Measurements from ENCODE around the gene TMEM176A.

The TMEM176A gene

DNA sequence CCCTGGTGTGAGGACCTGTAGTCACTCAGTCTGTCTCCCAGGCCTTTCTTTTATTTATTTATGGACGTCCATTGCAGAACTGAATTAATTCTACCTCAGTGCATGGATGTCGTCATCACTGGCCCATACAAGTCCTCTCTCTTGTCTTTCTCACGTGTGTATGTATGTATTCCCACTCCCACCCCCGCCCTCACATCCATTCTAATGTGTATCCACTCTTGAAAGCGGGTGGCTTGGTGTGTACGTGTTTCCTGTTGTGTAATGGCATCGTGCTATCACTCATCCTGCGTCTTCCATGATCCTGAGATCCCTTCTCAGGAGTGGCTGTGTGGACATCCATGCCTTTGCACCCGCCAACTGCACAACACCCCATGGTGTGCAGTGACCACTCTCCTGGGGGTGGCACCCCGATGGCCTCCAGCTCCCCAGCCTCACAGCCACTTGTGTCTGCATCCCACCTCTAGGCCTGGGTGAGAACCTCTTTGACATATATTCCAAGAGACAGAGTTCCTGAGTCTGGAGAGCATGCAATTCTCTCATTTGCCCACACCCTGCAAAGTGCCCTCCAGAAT lies 48.7 kb downstream of the TMEM176A start:
- no peak for DNase-seq (ENCODE audit: low read depth)

DNA sequence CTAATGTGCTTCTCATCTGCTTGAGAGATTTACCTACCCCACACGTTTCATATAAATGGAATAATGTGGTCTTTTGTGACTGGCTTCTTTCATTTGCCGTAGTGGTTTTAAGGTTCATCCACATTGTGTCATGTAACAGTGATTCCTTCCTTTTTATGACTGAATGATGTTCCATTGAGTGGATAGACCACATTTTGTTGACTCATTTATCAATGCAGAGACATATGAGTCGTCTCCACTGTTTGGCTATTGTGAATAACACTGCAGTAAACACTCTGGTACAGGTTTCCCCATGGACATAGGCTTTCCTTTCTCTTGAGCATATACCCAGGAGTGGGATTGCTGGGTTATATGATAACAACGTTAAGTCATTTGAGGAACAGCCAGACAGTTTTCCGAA lies 49.7 kb downstream of the TMEM176A start:
- no peak for DNase-seq (ENCODE audit: low read depth)

DNA sequence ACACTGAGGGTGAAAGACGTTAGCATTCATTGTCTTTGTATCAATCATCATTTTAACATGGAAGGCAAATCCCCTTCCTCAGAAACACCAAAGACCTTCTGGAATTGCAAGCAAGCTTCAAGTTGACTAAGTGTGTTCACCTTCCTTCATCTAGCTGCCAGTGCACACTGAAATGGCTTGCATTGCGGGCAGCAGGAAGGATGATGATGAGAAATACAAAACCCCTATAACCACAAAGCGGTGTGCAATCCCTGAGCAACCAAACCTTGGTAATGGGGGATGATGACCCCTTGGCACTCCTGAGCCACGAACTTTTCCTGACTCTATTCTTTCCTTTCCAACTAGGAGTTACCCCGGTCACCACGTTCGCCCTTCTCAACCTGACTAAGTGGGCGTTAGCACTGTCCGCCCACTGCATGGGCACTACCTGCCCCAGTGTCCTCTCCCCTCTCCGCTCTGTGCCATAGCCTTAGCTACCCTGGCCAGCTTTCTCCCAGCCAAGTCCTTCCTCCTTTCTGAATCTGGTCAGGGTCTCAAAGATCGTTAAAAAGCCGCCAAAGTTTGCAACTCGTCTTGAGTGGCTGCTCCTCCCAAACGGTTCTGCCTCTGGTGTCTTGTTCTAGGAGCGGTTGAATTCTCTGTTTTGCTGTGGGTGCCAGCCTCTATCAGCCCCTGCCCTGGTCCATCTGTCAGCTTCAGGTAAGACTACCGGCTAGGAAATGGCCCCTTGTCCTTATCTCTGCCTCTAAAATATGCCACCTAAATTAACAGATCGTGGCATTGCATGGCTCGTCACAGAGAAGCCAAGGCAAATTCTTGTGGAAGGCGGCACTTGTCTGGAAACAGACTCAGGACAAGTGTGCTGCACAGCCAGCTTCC lies 51.2 kb downstream of the TMEM176A start:
- DNase-seq (ENCODE audit: low read depth): no peak

DNA sequence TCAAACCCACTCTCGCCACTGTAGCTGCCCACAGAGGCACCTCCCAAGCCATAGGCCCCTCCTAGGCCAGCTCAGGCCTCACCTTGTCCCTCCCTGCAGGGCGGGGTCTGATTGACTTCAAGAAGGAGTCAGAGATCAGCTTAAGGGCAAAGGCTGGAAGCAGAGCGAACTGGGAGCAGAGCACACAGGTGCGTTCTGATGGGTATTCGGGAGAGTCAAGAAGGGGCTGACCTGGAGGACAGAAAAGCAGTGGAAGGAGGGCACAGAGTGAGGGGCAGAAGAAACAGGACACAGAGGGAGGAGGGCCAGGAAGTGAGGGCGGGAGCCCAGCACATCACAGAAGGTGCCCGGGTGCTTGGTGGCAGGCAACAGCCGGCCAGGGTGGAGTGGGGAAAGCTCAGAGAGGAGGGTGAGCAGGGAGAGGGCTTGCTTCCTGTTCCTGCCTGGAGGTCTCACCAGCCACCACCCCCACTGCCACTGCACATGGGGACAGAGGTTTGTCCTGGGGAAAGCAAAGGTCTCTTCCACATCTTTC lies 51.9 kb downstream of the TMEM176A start, which contains the start of gene AOC1:
Gene AOC1 (plus strand): TSS at position 147 of the 535 bp plus-strand sequence. CDS start 3,954 bp downstream, outside the sequence.
- no peak for DNase-seq (ENCODE audit: low read depth)

DNA sequence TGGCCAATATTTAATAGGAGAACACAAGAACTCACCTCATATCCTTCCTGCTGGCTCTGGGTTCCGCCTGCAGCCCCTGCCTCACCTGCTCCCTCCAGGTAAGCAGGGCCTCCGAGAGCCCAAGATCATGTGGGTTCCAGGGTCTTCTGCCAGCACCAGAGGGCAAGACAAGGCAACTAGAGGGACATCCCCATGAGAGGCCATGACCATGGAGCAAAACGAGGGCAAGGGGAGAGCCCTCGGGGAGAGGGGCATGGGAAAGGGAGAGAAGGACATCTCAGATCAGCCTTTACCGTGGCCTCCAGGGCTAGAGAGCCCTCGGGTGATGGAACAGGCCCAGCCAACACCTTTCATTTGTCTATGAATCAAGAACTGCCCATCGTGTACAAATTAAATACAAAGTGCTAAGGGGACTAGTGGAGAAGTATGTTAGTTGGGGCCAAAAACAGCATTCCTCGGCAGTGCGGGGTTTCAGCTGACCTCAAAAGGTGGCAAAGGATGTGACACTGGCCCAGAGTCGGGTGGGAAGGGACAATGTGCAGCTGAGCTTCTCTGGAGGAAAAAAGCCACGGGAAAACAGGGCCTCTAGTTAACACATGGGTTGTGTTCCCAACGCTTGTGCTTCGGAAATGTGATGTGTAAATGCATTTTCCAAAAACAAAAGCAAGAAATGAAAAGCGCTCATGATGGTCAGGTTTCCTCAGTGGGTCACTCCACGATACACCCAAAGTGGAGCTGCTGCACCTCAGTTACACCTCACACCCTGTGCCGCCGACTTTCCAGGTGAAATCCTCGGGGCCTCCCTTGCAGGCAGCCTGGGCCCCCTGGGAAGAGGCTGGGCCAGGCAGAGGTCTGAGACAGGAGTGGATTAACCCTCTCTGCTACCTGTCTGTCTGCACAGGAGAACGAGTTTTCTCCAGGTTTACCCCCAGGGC lies 53.8 kb downstream of the TMEM176A start:
- DNase-seq (ENCODE audit: low read depth): no peak
